A549 (cell line): Measurements from ENCODE around the gene DLGAP1. TPM values are rescaled to one million over a fixed set of nuclear protein-coding genes. Genes with fewer than 3 reads are reported as not detected.
A peak's percentile ranks its signal among the peaks of the same experiment; 100 is the strongest.

ENCODE experiments used
- ATAC-seq, 2 experiments: fragments of 200-7000 bp in 1 of 2; fragments of >200 bp in 1 of 2; cut with Nextera tagmentation in 1 of 2; cut with Tn5 transposase in 1 of 2; 3 replicates each; pipeline versions ENCODE4 v1.8.0 to v1.9.1; 2018 to 2020; ENCODE audit warnings: mild to moderate bottlenecking in 1 of 2, moderate library complexity in 1 of 2
- CTCF ChIA-PET: fragments of 300-600 bp; sonication (Branson Sonifier 250); formaldehyde crosslinking; extraction: SDS; loops from one replicate; lab custom pipeline; 2021; ENCODE audit warnings: antibody characterized with exemption, inconsistent platforms; lab: Yijun Ruan, JAX
- POLR2A ChIA-PET: fragments of 350-600 bp; formaldehyde crosslinking; extraction: SDS; loops from one replicate; lab custom pipeline; 2021; ENCODE audit warnings: antibody characterized with exemption, inconsistent platforms; lab: Yijun Ruan, JAX
- DNase-seq, 2 experiments: peaks; one replicate each; pipeline versions ENCODE4 v3.0.0 to v3.0.0-alpha.2; 2011 to 2016; ENCODE audit warnings: low read depth in 1 of 2, low spot score in 1 of 2
- FAIRE-seq: peaks from 2 replicates; lab custom pipeline; 2011; peaks lifted over from hg19 to GRCh38; lab: Jason Lieb, UNC
- H3K27ac ChIP-seq, 2 experiments: fragments of >200 bp; sonication (Bioruptor Twin); formaldehyde crosslinking; 3 replicates each; pipeline ENCODE4 v1.5.1; 2016 to 2017
- H3K4me1 ChIP-seq: fragments of >200 bp; sonication (Bioruptor Twin); formaldehyde crosslinking; 3 replicates; pipeline ENCODE4 v1.6.1; 2016
- H3K4me2 ChIP-seq: fragments of >200 bp; sonication (Bioruptor Twin); formaldehyde crosslinking; 3 replicates; pipeline ENCODE4 v1.6.1; 2016
- H3K4me3 ChIP-seq: fragments of >200 bp; sonication (Bioruptor Twin); formaldehyde crosslinking; 3 replicates; pipeline ENCODE4 v1.5.1; 2016
- H3K9me3 ChIP-seq: fragments of >200 bp; sonication (Bioruptor Twin); formaldehyde crosslinking; 3 replicates; pipeline ENCODE4 v1.6.1; 2016
- CBX2 ChIP-seq: fragments of 200-600 bp; sonication (generic); IDR thresholded peaks from 2 replicates; pipeline ENCODE4 v1.6.1; 2016; ENCODE audit warnings: low read depth, mild to moderate bottlenecking, borderline replicate concordance
- CBX8 ChIP-seq: fragments of 200-600 bp; sonication (generic); IDR thresholded peaks from 2 replicates; pipeline ENCODE4 v1.6.1; 2016
- CHD2 ChIP-seq: fragments of 150-350 bp; IDR thresholded peaks from 2 replicates; pipeline ENCODE4 v1.6.1; 2014; ENCODE audit warnings: low read length; ENCODE audit not compliant: partially characterized antibody
- CHD4 ChIP-seq: fragments of 200-600 bp; sonication (generic); IDR thresholded peaks from 2 replicates; pipeline ENCODE4 v1.6.1; 2016; ENCODE audit warnings: antibody characterized with exemption, mild to moderate bottlenecking, borderline replicate concordance
- CTCF ChIP-seq: fragments of >200 bp; sonication (Bioruptor Twin); formaldehyde crosslinking; IDR thresholded peaks from 3 replicates; pipeline ENCODE4 v1.5.1; 2016
- EHMT2 ChIP-seq: fragments of 200-600 bp; sonication (generic); IDR thresholded peaks from 2 replicates; pipeline ENCODE4 v1.6.1; 2016; ENCODE audit warnings: antibody characterized with exemption, low read depth, mild to moderate bottlenecking, moderate library complexity
- ESRRA ChIP-seq: fragments of 150-350 bp; IDR thresholded peaks from 2 replicates; pipeline ENCODE4 v1.6.1; 2014; ENCODE audit warnings: mild to moderate bottlenecking, low read length, borderline replicate concordance
- FOSL2 ChIP-seq, 2 experiments: fragments of 450-650 bp in 1 of 2; fragments of >200 bp in 1 of 2; sonication (Bioruptor Twin) in 1 of 2; formaldehyde crosslinking; IDR thresholded peaks; 2 replicates each; pipeline versions ENCODE4 v1.5.0 to v1.6.1; 2016 to 2020; ENCODE audit warnings: mild to moderate bottlenecking in 1 of 2, moderate library complexity in 1 of 2
- HES2 ChIP-seq: fragments of >200 bp; sonication (Bioruptor Twin); formaldehyde crosslinking; IDR thresholded peaks from 2 replicates; pipeline ENCODE4 v1.6.1; 2016
- HOXB5 ChIP-seq: fragments of 250-450 bp; sonication (Bioruptor Pico); IDR thresholded peaks from 2 replicates; pipeline ENCODE4 v1.5.0; 2020; ENCODE audit warnings: mild to moderate bottlenecking, moderate library complexity
- PBX3 ChIP-seq: IDR thresholded peaks from 2 replicates; pipeline ENCODE4 v1.6.1; 2012
- PHF8 ChIP-seq: fragments of 200-600 bp; sonication (generic); IDR thresholded peaks from 2 replicates; pipeline ENCODE4 v1.6.1; 2016; ENCODE audit warnings: low read depth, mild to moderate bottlenecking, antibody characterized with exemption, moderate library complexity, borderline replicate concordance
- POLR2AphosphoS2 ChIP-seq: conservative IDR thresholded peaks from 2 replicates; pipeline ENCODE4 v1.6.1; 2012; ENCODE audit warnings: low read length, improper control_type of control experiment, inconsistent platforms
- RARB ChIP-seq: fragments of 250-450 bp; sonication (Bioruptor Pico); IDR thresholded peaks from 2 replicates; pipeline ENCODE4 v1.8.0; 2021; ENCODE audit warnings: mild to moderate bottlenecking, moderate library complexity
- RCOR1 ChIP-seq: fragments of 150-350 bp; IDR thresholded peaks from 2 replicates; pipeline ENCODE4 v1.6.1; 2014; ENCODE audit warnings: antibody characterized with exemption, low read length, low read depth
- REST ChIP-seq: fragments of 200-600 bp; sonication (generic); IDR thresholded peaks from 2 replicates; pipeline ENCODE4 v1.6.1; 2016; ENCODE audit warnings: antibody characterized with exemption, mild to moderate bottlenecking, moderate library complexity
- RFX5 ChIP-seq: fragments of 450-650 bp; IDR thresholded peaks from 2 replicates; pipeline ENCODE4 v1.7.1; 2014; ENCODE audit warnings: antibody characterized with exemption, mild to moderate bottlenecking, moderate library complexity
- RNF2 ChIP-seq: fragments of 200-600 bp; sonication (generic); IDR thresholded peaks from 2 replicates; pipeline ENCODE4 v1.6.1; 2016; ENCODE audit warnings: low read depth, mild to moderate bottlenecking, antibody characterized with exemption, moderate library complexity, borderline replicate concordance
- USF2 ChIP-seq: fragments of 450-650 bp; IDR thresholded peaks from 2 replicates; pipeline ENCODE4 v1.6.1; 2014; ENCODE audit warnings: antibody characterized with exemption
- WGBS: methylation state at CpG from one replicate; pipeline ENCODE4 v1.1.6; 2017; ENCODE audit errors: missing lambda C conversion rate; 5-methylcytosine and 5-hydroxymethylcytosine counted together
- polyA plus RNA-seq, 4 experiments: library from polyadenylated mRNA; depleted of rRNA in 3 of 4; stranded (reverse); fragments of >200 nt; fragmentation: RNase III in 1 of 4; extraction: RNeasy Plus Mini Kit Qiagen cat#74134 plus additional on column Dnase treatment in 1 of 4; gene quantifications; 2 replicates in 3 of 4; 3 replicates in 1 of 4; pipeline ENCODE4 v1.2.3, GENCODE V29; 2011 to 2017

Gene DLGAP1
- polyA plus RNA-seq, 2 of the 4 experiments (the other 2 are of a cell fraction), result 0.04 to 0.12 TPM

- DNase-seq, result no peak
- TF ChIP-seq PHF8 (no peak), RCOR1 (no peak), HES2 (no peak), REST (no peak), RFX5 (no peak), HOXB5 (CRISPR knock-in tag) (no peak), POLR2AphosphoS2 (no peak), EHMT2 (no peak), CTCF (no peak), PBX3 (no peak), CBX2 (no peak), FOSL2 (IDR thresholded peaks at IDR 0.05) (no peak), FOSL2 (CRISPR knock-in tag; IDR thresholded peaks at IDR 0.05) (no peak), CHD4 (no peak), RARB (CRISPR knock-in tag) (no peak), RNF2 (no peak), USF2 (no peak), ESRRA (no peak), CHD2 (no peak), CBX8 (no peak)
- H3K9me3 ChIP-seq, result 0 out of 3 replicates have a peak, but pooled peaks cover 2% of the 10 kb centered on the region
- H3K4me2 ChIP-seq, result peak overlapping the region; percentile 87
- ChIA-PET POLR2A (interaction anchor here (0.9 to 5.8 kb wide), 5 partner anchors 11 to 60 kb away, joined by 3 to 77 read pairs (median 41); no protein-coding TSS in a partner anchor), CTCF (interaction anchor here (1.0 to 8.6 kb wide), 3 partner anchors 10 to 11 kb away, joined by 4 to 61 read pairs (median 10); no protein-coding TSS in a partner anchor)
- no peak overlapping the region for H3K4me3 ChIP-seq
- WGBS, result 82% methylated on average over 11 of the region's 11 CpGs
- peak overlapping the region; percentile 99 to 100 for H3K27ac ChIP-seq
- ATAC-seq, result no peak
- FAIRE-seq, result no peak
- H3K4me1 ChIP-seq, result peaks cover 45% of the 10 kb centered on the region
Measured at GRCh38 chr18:3654442-3655253, 800.5 kb downstream of the DLGAP1 start.
